HG02885 (cell line): Measurements from ENCODE around the gene NECTIN4.

ENCODE experiments used
- ATAC-seq: cut with Tn5 transposase; IDR thresholded peaks from one replicate; pipeline ENCODE4 v1.9.1; 2021; ENCODE audit warnings: mild to moderate bottlenecking; ENCODE audit not compliant: unreplicated experiment, poor library complexity

Gene NECTIN4

DNA sequence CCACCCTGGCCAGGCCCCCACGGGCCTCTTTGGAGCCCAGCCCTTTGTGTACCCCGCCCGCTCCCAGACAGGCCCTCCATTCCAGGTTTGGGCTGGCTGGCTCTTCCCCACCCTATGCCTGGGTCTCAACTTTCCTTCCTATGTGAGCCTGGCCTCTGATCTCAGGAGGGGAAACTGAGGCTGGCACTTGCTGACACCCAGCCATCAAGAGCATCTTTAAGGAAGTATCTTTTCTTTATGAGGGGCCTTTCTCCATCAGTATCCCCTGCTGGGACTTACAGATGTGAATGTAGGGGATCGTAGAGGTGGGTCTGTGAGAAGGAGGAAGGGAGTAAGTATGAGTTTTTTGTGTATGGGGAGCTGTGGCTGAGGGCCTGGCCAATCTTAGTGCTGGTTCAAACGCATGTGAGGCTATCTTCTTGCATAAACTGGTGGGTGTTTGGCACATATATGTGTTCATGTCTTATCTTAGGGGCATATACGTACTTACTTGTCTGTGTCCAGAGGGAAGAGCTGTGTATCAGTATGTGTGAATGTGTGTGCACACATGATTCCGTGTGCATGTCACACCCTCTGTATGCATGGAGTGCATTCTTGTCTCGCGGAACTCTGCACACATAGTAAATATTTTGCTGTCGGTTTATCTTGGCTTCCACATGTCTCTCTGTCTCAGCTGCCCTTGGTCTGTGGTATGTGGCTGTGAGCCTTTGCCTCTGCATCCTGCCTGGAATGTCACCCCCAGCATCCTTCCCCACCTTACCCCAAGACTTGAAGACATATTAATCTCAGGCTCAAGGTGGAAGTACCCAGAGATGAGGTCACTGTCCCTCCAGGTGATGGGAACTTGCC is 5.4 kb downstream of the NECTIN4 start:
- ATAC-seq, result no peak

DNA sequence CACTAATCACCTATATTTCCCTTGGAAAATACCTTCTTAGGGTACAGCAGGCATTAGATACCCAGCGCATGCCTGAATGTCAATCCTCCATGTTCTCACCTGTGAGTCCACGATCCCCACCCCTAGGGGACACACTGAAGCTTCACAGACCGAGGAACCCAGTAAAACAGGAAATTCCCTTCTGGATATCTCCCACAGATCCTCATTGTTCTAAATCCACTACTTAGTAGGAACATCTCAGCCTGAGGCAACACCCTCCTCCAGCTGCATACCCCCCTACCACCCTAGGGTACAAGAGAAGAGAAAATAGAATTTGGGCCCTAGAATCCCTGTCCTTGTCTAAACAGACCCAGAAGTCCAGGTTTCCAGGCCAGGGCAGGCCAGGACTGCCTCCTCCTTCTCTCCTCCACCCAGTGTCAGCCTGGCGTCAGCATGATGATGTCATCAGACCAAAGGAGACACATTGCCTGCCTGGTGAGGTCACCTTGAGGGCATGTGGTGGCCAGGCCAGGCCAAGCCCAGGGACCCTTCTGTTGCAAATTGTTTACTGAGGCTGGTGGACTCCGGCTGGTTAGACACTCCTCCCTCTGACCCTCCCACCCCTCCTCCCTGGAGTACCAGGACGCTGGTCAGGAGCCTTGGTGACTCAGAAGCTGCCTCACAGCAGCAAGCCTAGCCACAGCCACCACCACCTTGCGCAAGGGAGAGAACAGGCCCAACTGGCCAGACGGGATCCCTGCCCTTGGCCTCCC is 6.2 kb downstream of the NECTIN4 start:
- no peak for ATAC-seq

DNA sequence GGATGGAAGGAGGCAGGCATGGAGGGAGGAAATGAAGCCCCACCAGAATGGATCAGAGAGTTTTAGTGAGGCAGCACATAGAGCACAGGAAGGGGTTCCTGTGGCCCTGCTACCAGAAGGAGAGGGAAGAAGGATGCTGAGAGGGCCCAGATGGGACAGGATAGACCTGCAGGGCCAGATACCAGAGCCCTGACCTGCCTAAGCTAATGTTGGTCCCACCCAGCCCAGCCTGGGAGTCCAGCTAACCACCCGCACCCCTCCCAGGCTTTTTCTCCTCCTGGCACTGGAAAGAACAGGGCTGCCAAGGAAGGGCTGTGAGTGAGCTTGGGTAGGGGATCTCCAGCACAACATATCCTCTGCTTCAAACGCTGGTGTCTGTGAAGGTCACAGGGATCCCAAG is 6.9 kb downstream of the NECTIN4 start:
- ATAC-seq, result no peak

DNA sequence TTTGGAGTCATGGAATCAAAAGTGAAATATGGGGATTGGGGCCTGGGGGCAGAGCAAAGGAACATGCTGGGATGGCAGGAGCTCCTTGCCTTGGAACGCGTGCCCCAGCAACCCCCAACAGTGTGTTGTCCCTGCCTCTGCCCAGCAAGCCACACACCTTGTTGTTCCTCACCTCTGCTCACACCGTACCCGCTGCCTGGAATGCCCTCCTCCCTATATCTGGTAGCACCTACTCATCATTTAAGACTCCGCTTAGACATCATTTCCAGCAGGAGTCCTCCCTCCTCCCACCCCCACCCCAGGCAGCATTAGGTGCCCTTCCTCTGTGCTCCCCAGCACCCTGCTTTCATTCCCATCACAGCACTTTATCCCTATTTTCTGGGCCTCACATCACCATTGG is 7.8 kb downstream of the NECTIN4 start:
- no peak for ATAC-seq

DNA sequence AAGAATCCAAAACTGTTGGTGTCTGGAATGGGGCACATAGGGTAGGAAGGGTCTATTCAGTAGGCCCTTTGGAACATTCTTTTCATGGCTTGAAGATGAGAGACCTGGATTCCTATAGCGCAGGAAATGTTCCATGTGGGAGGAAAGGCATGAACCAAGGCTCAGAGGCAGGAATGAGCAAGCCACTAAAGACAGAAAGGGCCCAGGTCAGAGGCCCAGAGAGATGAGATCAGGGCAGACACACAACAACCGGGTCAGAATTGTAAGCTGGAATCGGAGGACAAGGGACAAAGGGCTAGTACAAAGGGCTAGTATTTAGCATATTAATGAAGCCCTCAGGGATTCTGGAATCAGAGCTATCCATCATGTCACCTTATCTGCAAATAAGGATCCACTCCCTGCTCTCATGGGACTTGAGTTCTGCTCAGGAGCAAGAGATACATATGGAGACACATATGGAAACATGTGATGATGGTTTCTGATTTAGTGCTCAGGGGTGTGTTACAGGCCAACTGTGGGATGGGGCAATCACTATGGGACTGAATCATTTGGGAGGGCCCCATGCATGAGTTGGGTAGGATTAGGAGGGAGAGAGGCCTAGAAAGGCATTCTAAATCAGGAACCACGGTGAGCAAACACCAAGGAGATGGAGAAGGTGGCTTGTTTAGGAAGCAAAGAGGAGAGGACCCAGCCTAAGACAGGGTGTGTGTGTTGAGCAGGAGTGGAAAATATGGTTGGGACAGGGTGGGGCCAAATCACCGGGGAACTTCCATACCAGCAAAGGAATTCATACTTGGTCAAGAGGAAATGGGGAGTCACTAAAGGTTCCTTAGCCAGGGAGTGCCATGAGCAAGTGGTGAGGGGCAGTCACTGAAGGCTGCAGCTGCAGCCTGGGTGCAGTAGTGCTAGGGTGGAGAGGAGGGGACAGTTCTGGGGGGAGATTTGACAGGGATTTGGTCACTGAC is 8.6 kb downstream of the NECTIN4 start:
- ATAC-seq, result no peak

DNA sequence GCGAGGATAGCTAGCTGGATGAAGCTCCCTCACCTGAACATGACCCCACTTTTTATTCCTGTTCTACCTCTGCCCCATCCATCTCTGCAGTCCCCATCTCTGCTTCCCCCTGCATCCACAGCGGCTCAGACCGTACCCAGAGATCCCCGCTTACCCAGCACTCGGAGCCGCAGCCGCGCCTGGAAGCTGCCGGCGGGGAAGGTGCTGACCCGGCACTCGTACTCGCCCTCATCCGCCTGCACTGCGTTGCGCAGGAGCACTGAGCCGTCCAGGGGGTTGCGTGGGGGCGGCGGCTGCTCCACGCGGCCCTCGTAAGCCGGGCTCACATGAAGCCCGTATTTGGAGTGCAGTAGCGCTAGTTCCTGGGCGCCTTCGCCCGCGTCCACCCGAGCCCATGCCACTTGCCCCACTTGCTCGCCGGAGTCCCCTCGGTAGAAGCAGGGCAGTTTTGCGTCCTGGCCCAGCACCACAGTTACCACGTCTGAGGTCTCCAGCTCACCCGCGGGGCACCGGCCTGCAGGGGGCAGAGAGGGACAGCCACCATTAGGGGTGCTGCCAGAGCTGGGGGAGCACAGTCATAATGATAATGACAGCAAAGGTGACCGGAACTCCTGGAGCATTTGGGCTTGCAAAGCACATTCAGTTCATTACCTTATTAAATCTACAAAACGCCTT is 9.8 kb downstream of the NECTIN4 start:
- ATAC-seq, result no peak

DNA sequence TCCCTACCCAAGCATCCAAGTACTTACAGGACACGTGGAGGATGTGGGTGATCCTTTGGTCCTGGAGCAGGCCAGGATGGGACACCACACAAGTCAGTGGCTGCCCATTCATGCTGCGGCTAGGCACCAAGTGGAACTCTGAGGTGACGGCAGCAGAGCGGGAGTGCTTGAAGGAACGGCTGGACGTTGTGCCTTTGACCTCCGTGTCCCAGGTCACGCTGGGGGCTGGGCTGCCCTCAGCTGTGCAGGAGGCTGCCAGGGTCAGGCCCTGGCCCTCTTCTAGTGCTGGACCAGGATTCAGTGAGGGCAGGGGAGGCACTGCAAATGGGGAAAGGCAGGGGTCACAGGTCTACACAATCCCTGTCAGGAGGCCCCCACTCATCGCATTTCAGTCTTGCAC is 11.9 kb downstream of the NECTIN4 start:
- ATAC-seq, result no peak

DNA sequence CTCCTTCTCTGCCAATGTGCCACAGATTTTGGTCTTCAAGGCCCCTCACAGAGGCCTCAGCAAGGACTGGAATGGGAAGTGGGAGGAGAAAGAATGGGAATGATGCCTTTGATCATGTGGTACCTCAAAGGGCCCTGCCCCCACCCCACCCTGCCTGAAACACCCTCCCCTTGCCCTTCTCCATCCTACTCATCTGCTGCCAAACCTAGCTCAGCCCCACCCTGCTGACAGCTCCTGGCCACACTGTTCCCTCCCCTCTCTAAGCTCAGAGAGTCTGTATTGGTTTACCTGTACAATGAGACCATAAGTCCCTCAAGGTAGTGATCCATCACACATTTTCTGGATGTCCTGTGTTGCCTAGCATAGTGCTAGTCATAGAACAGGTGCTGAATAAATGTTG is 12.9 kb downstream of the NECTIN4 start:
- no peak for ATAC-seq

DNA sequence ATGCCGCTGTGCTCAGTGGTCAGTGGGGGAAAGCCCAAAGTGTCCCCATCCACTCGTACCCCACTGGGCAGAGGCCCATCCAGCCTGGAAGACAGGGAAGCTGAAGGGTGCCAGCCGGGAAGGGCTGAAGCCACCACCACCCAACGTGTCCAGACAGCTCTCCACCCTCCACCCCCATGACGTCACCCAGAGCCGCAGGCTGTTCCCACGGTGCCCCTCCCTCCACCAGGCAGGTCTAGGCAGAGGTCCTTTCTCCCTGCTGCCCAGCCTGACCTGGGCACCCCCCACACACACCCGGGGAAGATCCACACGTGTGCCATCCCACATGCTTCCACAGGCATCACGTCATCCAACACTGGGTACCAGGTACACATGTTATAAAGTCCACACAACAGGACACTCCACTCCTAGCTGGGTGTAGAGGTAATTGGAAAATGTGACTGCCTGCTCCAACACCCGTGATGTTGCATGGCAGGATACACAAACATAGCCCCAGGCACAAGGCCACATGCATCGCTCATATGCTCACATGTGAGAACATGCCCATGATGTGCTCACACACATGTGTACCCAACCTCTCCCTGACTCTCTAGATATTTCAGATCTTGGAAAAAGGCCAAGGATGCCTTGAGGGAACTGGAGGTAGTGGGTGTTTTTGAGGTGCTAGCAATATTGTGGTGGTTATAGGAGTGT is 14.5 kb downstream of the NECTIN4 start:
- no peak for ATAC-seq

DNA sequence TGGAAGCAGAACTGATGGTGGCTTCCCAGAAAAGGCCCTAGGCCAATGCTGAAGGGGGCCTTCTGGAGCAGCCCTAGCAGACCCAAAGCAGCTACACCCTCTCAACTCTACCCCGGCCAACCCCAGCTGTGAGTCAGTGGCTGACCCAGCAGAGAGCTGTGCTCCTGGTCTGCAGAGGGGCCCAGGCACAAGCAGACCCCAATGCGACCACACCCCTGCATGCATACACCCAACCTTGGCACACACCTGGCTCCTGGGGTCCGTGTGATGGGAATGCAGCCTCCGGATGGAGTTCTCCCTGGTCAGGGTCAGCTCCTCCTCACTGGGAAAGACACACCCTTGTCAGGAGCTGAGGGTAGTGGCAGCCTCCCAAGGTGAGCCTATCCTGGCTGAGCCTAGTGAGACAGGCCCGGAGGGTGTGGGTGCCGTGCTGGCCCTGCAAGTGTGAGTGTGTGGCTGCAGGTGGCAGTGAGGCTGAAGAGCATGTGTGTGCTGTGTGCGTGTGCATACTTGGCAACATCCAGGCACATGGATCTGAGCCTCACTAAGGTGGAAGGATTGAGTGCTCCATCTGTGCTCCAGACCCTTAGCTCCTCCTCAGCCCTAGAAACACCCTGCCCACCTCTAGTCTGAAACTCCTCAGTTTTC is 15.8 kb downstream of the NECTIN4 start:
- ATAC-seq, result no peak

DNA sequence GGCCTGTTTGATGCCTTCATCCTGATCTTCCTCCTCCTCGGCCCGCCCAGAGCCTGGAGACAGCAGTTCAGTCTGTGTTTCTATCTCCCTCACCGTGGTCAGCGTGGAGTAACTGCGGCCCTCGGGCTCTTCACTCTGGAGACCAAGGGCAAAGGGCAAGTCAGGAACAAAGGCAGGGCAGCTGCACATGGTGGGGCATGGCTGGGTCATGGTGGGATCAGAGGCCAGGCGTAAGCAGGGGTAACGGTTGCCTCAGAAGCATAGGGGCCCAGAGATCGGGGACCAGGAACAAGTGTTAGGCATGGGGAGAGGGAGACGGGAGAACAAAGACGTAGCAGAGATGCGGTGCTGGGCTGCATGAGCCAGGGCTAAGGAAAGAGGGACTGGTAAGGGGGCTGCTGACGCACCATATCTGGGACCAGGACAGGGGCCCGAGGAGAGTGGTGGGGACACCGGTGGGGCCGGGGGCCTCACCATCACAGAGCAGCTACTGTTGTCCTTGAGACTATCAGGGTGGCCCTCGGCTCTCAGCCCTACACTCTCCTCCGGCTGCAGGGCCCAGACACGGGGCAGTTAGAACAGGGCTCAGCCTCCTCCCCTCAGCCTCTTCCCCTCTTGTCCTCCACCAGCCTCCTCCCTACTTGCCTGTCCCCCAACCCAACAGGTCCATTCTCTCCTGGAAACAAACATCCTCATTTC is 16.5 kb downstream of the NECTIN4 start:
- ATAC-seq, result no peak

DNA sequence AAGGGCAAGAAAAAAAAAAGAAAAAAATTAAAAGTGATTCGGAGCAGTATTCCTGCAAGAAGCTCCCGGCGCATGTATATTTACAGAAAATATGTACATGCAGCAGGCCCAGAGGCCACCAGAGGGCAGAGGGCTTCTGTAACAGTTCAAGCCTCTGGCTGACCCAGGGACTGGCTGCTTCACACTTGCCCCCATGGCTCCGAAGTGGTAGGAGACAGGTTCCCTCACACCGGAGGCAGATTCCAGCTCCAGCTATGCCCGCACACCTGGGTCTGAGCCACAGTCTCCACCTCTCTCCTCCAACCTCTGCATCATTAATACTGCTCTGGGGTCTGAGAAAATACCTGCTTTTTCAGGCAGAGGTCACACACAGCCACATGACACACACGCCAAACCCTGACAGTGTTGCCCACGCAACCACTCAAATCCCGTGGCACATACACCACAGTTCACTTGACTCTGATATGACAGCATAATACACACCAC is 17.4 kb downstream of the NECTIN4 start:
- ATAC-seq, result no peak

DNA sequence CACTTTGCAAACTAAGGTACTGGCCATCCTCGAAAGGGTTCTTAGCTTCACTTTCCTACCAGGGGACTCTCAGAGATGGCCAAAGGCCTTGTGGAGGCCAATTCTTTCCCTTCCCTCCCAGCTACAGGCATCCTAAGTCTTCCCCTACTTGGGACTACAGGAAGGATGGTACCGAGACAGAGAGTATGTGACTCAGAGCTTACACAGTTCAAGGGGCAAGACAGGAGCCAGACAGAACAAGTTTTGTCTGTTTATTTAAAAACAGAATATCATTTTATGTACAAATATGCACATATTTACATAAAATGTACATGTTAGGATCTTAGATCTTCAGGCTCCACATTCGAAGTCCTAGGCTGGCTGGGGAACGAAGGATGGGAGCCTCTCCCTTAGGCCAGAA is 18.6 kb downstream of the NECTIN4 start:
- ATAC-seq, result no peak

DNA sequence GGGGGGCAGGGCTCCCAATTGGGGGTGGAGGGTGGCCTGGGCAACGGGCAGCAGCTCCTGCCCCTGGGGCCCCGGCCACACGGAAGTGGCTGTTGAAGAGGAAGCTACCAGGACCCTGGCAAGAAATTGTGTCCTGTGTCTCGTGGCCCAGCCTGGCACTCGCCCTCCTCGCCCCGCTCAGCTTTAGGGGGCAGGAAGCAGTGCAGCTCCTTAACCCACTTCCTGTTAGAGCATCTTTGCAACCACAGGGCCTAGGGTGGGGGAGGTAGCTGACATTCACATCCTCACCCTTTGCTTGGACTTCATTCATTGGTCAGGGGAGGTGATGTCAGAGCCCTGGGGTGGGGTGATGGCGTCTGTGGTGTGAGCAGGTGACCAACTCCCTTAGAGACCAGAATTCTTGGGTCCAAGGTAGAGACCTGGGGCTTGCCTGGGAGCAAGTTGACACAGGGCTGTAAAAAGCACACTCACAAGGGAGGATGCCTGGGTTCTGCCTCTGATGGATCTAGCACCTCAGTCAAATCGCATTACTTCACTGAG is 19.6 kb downstream of the NECTIN4 start, which contains the start of gene ARHGAP30:
TSS of gene ARHGAP30 (minus strand) at position 161 of the 540 bp plus-strand sequence. CDS start 267 bp downstream, outside the sequence.
- peak; percentile 89 for ATAC-seq

DNA sequence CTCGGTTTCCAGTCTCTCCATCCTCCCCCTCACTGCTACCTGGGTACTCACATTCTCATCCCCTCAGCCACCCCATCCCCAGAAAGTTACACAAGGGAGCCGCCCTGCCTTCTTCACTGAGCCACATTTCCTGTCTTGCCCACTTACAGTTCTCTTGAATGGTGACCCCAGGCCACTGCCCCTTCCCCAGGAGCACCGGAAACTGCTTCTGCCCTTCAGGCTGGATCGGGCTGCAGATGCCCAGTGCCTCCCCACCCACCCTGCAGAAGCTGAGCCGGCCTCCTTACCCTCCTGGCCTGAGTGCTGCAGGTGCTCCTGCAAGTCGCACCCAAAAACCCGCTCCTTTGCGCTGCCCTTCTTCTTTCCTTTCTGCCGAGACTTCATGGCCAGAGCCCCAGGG is 20.1 kb downstream of the NECTIN4 start:
- ATAC-seq, result peak; percentile 2

DNA sequence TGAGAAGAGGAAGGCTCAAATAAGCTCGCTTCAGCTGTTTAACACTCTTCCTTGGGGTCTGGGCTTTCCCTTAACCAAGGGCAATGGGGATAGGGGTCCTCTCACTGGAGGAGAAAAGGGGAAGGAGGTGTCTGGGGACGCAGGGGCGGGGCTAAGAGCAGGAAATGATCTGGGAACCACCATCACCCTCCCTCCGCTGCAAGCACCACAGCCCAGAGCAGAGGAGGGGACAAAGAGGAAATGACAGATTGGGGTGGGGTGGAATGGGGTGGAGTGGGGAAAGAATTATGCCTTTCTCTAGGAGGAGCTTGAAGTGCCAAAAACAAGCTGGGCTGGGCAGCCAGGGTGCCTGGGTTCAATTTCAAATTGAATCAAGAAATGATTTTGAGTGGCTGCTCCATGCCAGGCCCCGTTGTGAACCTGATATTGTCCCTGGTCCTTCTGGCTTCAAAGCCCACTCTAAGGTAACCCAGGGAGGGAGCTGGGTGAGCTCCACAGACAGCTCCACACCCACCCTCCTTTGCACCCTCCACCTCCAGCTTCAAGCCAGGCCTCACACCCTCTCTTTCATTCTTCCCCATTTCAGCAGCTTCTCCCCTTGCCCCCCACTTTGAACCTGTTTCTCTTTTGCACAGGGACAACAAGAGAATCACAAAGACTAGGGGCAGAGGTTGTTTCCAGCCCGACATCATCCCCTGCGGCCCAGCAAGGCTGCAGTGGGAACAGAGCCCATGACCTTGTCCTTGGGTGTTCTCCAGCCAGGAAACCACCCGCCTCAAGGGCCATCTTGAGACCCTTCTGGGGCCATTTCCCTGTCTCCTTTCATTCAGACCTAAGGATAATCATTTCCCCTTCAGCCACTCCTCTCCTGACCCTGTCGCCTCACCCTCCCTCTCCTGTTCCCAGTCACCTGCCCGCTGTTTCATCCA is 20.8 kb downstream of the NECTIN4 start:
- peak; percentile 63 for ATAC-seq

DNA sequence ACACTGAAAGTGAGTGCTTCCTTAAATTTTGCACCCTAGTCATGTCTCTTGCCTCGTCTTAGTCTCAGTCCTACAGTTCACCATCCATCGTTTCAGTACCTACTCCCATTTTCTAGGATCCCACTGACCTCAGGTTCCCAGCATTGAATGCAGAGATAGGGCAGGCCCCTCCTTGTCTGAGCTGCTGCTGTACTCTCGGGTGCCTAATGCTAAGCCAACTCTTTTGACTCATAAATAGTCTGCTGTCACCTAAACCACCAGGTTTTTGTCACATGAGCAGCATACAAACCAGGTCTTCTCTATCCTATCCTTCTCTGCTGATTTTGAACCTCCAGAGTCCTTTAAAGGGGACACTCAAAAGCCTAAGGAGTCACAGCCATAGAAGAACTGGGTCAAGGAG is 22.7 kb downstream of the NECTIN4 start:
- no peak for ATAC-seq
